Activated CD8-positive, alpha-beta memory T cell treated with anti-CD3 and anti-CD28 coated beads, Interleukin-2, amount 10 ng/mL, durations not matched to agents 7 days and 5 days (primary cell): ENCODE results near the gene TMEM126B. TPM values are rescaled to one million over a fixed set of nuclear protein-coding genes. Genes with fewer than 3 reads are reported as not detected.

Experiments used
- ATAC-seq: fragments of 150-1000 bp; cut with Tn5 transposase; one replicate; pipeline ENCODE4 v1.10.0; 2021; ENCODE audit warnings: moderate library complexity
- CTCF ChIA-PET: fragments of 350-600 bp; sonication (Branson Sonifier 250); formaldehyde crosslinking; loops from one replicate; lab custom pipeline; 2021; ENCODE audit warnings: antibody characterized with exemption; lab: Charles Lee
- DNase-seq: peaks from one replicate; pipeline ENCODE4 v3.0.0-alpha.2; 2020
- H3K27ac Mint-ChIP-seq: one replicate; pipeline ENCODE4 v1.8.0; 2021; ENCODE audit warnings: mild to moderate bottlenecking, mixed read lengths
- H3K27me3 Mint-ChIP-seq: one replicate; pipeline ENCODE4 v1.8.0; 2021; ENCODE audit warnings: mixed read lengths
- H3K36me3 Mint-ChIP-seq: one replicate; pipeline ENCODE4 v1.8.0; 2021; ENCODE audit warnings: mild to moderate bottlenecking, mixed read lengths
- H3K4me1 Mint-ChIP-seq: one replicate; pipeline ENCODE4 v1.8.0; 2021; ENCODE audit warnings: mixed read lengths
- H3K4me3 Mint-ChIP-seq: one replicate; pipeline ENCODE4 v1.8.0; 2021; ENCODE audit warnings: mild to moderate bottlenecking, moderate library complexity, mixed read lengths
- H3K9me3 Mint-ChIP-seq: one replicate; pipeline ENCODE4 v1.8.0; 2022; ENCODE audit warnings: low read depth, mixed read lengths
- total RNA-seq, 2 experiments: library from RNA; stranded (reverse); gene quantifications; one replicate each; pipeline ENCODE4 v1.2.3, GENCODE V29; 2021

The TMEM126B gene
- total RNA-seq, 2 experiments from 2014 or later, result 49.3 to 63.1 TPM

DNA sequence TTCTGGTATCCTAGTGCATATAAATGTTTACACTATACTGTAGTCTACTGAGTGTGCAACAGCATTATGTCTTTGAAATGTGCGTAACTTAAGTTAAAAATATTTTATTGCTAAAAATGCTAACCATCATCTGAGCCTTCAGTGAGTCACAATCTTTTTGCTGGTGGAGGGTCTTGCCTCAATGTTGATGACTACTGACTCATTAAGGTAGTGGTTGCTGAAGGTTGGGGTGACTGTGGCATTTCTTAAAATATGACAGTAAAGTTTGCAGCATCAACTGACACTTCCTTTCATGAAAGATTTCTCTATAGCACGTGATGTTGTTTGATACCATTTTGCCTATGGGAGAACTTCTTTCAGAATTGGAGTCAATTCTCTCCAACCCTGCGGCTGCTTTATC is 45.0 kb downstream of the TMEM126B start:
- peak overlapping the region; percentile 53 for H3K27ac Mint-ChIP-seq
- DNase-seq, result peak; percentile 78
- ATAC-seq, result peak; percentile 83
- CTCF ChIA-PET, result no interaction called here
- peaks cover 24% of the 10 kb centered on the region for H3K36me3 Mint-ChIP-seq
- peaks cover 9% of the 10 kb centered on the region for H3K9me3 Mint-ChIP-seq
- no peaks in the 10 kb centered on the region for H3K27me3 Mint-ChIP-seq
- H3K4me1 Mint-ChIP-seq, result peaks cover 28% of the 10 kb centered on the region
- no peak overlapping the region for H3K4me3 Mint-ChIP-seq

DNA sequence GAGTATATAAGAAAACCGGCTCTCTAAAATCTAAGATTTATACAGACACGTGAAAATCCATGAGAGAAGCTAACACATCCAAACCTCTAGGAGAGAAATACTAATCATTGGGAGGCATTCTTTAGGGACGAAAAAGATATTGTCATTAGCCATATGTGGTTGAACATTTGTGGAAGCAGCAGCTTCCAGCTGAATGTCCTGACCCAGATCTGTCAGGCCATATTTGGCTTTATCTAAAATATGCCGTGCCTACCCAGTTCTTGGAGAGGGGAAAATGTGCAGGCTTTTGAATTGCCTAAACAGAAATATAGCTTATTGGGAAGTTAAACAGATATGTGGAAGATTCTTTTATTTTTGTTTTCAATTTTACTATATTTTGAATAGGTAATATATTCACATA is 51.2 kb downstream of the TMEM126B start:
- no peak overlapping the region for H3K4me3 Mint-ChIP-seq
- H3K27ac Mint-ChIP-seq, result no peak overlapping the region

DNA sequence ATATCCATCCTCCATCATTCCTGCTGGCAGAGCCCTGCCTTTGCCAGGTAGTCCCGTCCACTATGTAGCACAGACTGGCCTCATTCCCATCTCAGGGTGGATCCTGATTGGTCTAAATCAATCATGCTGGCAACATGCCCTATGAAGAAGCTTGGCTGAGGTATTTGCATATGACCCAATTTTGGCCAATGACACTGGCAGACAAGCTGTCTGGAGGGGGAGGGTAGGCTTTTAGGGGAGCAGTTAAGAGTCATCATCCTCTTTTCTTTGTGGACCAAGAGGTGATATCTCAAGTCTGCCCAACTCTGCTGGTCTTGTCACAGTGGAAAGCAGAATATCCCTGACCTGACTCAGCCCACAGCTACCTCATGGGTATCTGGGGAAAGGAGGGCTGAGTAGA is 52.5 kb downstream of the TMEM126B start:
- ATAC-seq (no peak), DNase-seq (no peak)
- H3K27ac Mint-ChIP-seq, result no peak overlapping the region
- H3K4me1 Mint-ChIP-seq, result peaks cover 19% of the 10 kb centered on the region
- no peak overlapping the region for H3K4me3 Mint-ChIP-seq
- no peaks in the 10 kb centered on the region for H3K9me3 Mint-ChIP-seq
- CTCF ChIA-PET, result interaction anchor here (1.0 to 2.1 kb wide), 3 partner anchors 16 to 174 kb away, joined by 3 to 9 read pairs (median 5); partner anchors contain the start of genes CCDC83 and CREBZF
- H3K36me3 Mint-ChIP-seq, result peaks cover 4% of the 10 kb centered on the region
- no peaks in the 10 kb centered on the region for H3K27me3 Mint-ChIP-seq

More for the DNA sequence above, 51.2 kb downstream of the TMEM126B start:
- no peaks in the 10 kb centered on the region for H3K27me3 Mint-ChIP-seq
- CTCF ChIA-PET, result interaction anchor here (0.8 to 2.1 kb wide), 5 partner anchors 10 to 175 kb away, joined by 3 to 9 read pairs (median 4); partner anchors contain the start of genes CCDC83 and CREBZF
- H3K9me3 Mint-ChIP-seq, result no peaks in the 10 kb centered on the region
- H3K4me1 Mint-ChIP-seq, result peaks cover 23% of the 10 kb centered on the region
- no peak for DNase-seq
- no peak for ATAC-seq
- H3K36me3 Mint-ChIP-seq, result peaks cover 7% of the 10 kb centered on the region

DNA sequence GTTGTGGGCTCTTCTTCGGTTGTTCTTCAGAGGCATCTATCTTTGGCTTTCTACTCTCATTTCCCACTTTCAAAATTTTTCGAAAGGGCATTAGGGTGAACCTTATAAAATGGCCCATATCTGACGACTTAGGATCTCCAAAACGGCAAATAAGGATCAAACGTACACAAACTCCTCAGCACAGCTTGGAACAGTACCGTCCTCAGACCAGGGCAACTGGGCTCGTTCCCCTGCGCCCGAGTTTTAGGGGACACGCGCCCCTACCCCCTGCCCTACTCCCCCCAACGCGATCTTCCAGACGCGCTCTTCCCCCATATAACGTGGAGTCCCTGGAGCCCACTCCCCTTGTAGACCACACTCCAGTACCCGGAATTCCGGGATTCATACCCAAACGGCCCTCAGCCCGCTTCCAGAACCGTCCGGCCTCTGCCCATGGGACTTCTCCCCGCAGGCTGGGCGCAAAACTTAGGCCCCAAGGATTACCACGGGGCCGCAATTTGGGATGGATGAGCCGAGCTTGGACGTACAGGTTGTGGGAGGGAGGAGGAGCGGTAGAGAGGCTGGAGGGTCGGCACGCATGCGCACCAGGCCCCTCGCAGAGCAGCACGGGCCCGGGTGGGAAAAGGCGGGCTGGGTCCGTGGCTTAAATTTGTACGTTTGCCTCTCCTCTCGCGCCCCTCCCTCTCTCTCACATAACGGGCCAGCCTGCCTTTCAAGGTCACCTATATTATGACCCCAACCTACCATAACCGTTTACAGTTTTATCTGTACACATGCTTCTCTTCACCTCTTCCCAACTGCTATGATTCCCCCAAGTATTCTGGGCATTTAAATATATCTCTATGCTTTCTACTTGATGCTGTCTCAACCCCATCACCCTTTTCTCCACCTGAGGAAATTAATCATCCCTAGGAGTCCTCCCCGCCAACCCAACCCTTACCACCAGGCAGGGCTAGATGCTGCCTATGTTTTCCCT is 54.2 kb downstream of the TMEM126B start:
- peak; percentile 97 for ATAC-seq
- no peaks in the 10 kb centered on the region for H3K9me3 Mint-ChIP-seq
- CTCF ChIA-PET, result no interaction called here
- H3K4me3 Mint-ChIP-seq, result peak overlapping the region; percentile 77
- H3K4me1 Mint-ChIP-seq, result peaks cover 22% of the 10 kb centered on the region
- peak; percentile 83 for DNase-seq
- peaks cover 4% of the 10 kb centered on the region for H3K36me3 Mint-ChIP-seq
- peak overlapping the region; percentile 86 for H3K27ac Mint-ChIP-seq
- no peaks in the 10 kb centered on the region for H3K27me3 Mint-ChIP-seq

DNA sequence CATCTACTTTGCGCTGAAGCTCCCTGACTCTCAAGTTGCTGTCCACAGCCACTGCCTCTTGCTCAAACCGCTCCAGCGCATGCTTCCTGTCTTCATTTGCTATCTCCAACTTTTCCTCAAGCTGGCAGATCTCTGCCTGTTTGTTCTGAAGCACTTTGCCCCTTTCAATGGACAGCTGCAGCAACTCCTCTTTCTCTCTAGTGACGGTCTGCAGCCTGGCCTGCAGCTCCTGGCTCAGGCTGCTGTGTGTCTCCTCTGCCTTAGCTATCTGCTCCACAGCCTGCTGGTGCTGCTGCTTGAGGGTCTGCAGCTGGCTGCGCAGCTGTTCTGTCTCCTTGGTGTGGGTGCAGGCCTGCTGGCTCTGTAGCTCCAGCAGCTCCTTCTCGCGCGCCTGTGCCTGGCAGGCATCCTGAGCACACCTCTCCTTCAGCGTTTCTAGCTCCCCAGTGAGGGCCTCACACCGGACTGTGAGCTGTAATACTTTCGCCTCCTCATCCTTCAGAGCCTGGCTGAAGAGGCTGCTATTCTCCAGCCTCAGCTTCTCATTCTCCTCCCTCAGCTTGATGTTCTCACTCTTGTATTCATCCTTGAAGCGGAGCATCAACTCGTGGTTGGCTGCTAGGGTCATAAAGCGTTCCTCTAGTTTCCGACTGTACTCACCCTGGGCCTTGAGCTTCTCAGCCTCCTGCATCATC is 56.9 kb downstream of the TMEM126B start:
- H3K9me3 Mint-ChIP-seq, result no peaks in the 10 kb centered on the region
- DNase-seq (no peak), ATAC-seq (no peak)
- H3K4me3 Mint-ChIP-seq, result no peak overlapping the region
- H3K36me3 Mint-ChIP-seq, result peaks cover 9% of the 10 kb centered on the region
- H3K27ac Mint-ChIP-seq, result no peak overlapping the region
- no peaks in the 10 kb centered on the region for H3K27me3 Mint-ChIP-seq
- peaks cover 23% of the 10 kb centered on the region for H3K4me1 Mint-ChIP-seq
- CTCF ChIA-PET, result interaction anchor here (0.7 to 1.8 kb wide), 4 partner anchors 11 to 170 kb away, joined by 3 to 7 read pairs (median 4); partner anchors contain the start of gene CCDC83

DNA sequence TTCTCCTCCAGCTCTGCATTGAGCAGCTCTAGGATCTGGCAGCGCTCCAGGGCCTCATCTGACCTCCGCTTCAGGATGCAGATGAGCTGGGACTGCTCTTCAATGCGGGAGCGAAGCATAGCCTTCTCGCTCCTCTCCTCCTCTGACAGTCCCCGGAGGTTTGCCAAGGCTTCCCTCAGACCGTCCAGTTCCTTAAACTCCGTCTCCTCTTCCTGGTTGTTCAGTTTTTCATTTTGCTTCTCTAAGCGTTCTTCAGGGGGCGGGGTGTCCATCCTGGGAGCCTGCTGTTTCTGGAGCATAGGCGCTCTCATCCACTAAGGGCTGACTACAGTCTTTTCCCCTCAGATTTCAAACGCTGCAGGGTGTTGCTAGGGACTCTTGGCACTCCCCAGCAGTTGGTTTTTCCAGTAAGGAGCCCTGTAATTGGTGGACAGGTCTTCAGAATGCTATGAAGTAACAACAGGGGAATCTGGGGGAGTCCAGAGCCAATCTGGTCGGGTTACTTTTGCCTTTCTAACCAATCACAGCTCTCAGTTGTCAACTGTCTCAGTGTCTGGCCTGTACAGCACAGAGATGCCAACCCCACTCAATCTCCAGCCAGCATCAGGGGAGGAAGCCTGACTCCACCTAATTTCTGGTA is 57.5 kb downstream of the TMEM126B start, which contains the start of gene CCDC89:
Gene CCDC89 (minus strand): TSS at position 376 of the 640 bp plus-strand sequence. CDS start 65 bp downstream, at position 311.
- Mint-ChIP-seq H3K9me3 (no peaks in the 10 kb centered on the region), H3K36me3 (peaks cover 12% of the 10 kb centered on the region), H3K4me1 (peaks cover 28% of the 10 kb centered on the region), H3K27ac (no peak within 1 kb of the TSS), H3K27me3 (no peaks in the 10 kb centered on the region), H3K4me3 (no peak within 1 kb of the TSS)
- CTCF ChIA-PET, result interaction anchor here (0.9 kb wide), 1 partner anchor 127 kb away, joined by 3 read pairs; no protein-coding TSS in a partner anchor
- DNase-seq, result no peak
- no peak for ATAC-seq

Other genes with a start within 250 kb of the TMEM126B start
- gene DLG2, start 1.2 kb upstream of the TMEM126B start, total RNA-seq, result 1 to 10 TPM; 1.4 to 2.1 TPM
- 10 to 100 TPM; 28.4 to 39.0 TPM for gene TMEM126A, start 19.4 kb downstream of the TMEM126B start, total RNA-seq
- 10 to 100 TPM; 61.0 to 72.3 TPM for gene CREBZF, start 36.5 kb downstream of the TMEM126B start, total RNA-seq
- under 1 TPM; 0.73 to 0.76 TPM for gene CCDC89, start 57.6 kb downstream of the TMEM126B start, total RNA-seq
- 10 to 100 TPM; 73.7 to 78.0 TPM for gene SYTL2, start 182.5 kb downstream of the TMEM126B start, total RNA-seq
- gene CCDC83, start 226.8 kb downstream of the TMEM126B start, total RNA-seq, result not detected